Prostate gland (tissue), 2 donors: ENCODE measurements around the gene CISTR. TPM values are rescaled to one million over a fixed set of nuclear protein-coding genes. Genes with fewer than 3 reads are reported as not detected.

Source experiments
- DNase-seq: peaks from one replicate; pipeline ENCODE4 v3.0.0-alpha.2; 2019; ENCODE audit warnings: low spot score
- H3K27ac ChIP-seq, 2 donors: fragments of 200-600 bp; sonication (generic); 2 replicates each; pipeline ENCODE4 v1.5.1; 2017 to 2019
- H3K27me3 ChIP-seq: fragments of 200-600 bp; sonication (generic); replicated peaks from 2 replicates; pipeline ENCODE4 v1.5.1; 2019; ENCODE audit not compliant: insufficient read depth
- H3K36me3 ChIP-seq, 2 donors: fragments of 200-600 bp; sonication (generic); 1 replicate in 1 of 2; 2 replicates in 1 of 2; pipeline versions ENCODE4 v1.5.1 to v1.8.1; 2017 to 2019
- H3K4me1 ChIP-seq: fragments of 200-600 bp; sonication (generic); replicated peaks from 2 replicates; pipeline ENCODE4 v1.5.1; 2019
- H3K4me3 ChIP-seq, 2 donors: fragments of 200-600 bp; sonication (generic); 2 replicates each; pipeline ENCODE4 v1.5.1; 2017 to 2019
- H3K9me3 ChIP-seq: fragments of 200-600 bp; sonication (generic); 2 replicates; pipeline ENCODE4 v1.5.1; 2017
- POLR2A ChIP-seq: fragments of 450-650 bp; IDR thresholded peaks from one replicate; pipeline ENCODE4 v1.6.1; 2016; ENCODE audit warnings: antibody characterized with exemption, mild to moderate bottlenecking
- POLR2AphosphoS5 ChIP-seq: sonication (generic); formaldehyde crosslinking; IDR thresholded peaks from one replicate; pipeline ENCODE4 v1.6.1; 2017; ENCODE audit warnings: antibody characterized with exemption
- WGBS: methylation state at CpG from one replicate; pipeline ENCODE4 v1.1.5; 2018; 5-methylcytosine and 5-hydroxymethylcytosine counted together
- intact Hi-C: fragments of 100-400 bp; cut with DNase I; formaldehyde crosslinking; loops from one replicate; pipeline ENCODE4 v1.14.2; 2022
- total RNA-seq, 2 donors: library from RNA; depleted of rRNA; stranded (reverse); fragments of >200 nt; gene quantifications; one replicate each; pipeline ENCODE4 v1.1.0, GENCODE V29; 2016
- TF ChIP-seq, protein P1 (sequence below), 4 experiments: fragments of 200-600 bp in 2 of 4; fragments of 450-650 bp in 2 of 4; sonication (generic) in 2 of 4; IDR thresholded peaks; 1 replicate in 3 of 4; 2 replicates in 1 of 4; pipeline ENCODE4 v1.5.1; 2016 to 2019; ENCODE audit warnings: antibody characterized with exemption in 4 of 4, mild to moderate bottlenecking in 2 of 4, moderate library complexity in 2 of 4

CISTR gene
- total RNA-seq, 2 donors from 2014 or later, result not detected

DNA sequence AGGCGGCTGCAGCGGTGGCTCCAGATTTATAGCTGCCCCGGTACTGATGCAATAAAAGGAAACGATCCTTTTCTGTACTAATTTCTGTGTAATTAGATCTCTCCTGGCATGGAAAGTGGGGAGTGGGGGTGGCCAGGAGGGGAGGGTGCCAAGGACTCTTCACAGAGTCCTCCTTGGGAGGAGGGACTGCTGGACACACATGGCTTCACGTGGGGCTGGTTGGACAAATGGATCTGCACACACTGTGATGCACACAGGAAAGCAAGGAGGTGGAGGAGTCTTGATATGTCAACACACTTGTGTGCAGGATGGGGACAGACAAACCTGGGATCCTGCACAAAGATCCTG lies 52.1 kb downstream of the CISTR start:
- H3K4me3 ChIP-seq, result no peak overlapping the region
- intact Hi-C loops, result loop anchor here (2.0 kb wide), 1 partner anchor 47 kb away; no protein-coding TSS in a partner anchor
- H3K9me3 ChIP-seq, result no peaks in the 10 kb centered on the region
- WGBS, result 21% methylated on average over 5 of the region's 5 CpGs
- peaks cover 2% of the 10 kb centered on the region for H3K27me3 ChIP-seq
- DNase-seq, result no peak
- no peaks in the 10 kb centered on the region for H3K36me3 ChIP-seq
- H3K4me1 ChIP-seq, result no peaks in the 10 kb centered on the region
- no peak overlapping the region for H3K27ac ChIP-seq
- TF ChIP-seq POLR2AphosphoS5, result no peak
- TF ChIP-seq POLR2A, result no peak
- TF ChIP-seq, protein P1, sequence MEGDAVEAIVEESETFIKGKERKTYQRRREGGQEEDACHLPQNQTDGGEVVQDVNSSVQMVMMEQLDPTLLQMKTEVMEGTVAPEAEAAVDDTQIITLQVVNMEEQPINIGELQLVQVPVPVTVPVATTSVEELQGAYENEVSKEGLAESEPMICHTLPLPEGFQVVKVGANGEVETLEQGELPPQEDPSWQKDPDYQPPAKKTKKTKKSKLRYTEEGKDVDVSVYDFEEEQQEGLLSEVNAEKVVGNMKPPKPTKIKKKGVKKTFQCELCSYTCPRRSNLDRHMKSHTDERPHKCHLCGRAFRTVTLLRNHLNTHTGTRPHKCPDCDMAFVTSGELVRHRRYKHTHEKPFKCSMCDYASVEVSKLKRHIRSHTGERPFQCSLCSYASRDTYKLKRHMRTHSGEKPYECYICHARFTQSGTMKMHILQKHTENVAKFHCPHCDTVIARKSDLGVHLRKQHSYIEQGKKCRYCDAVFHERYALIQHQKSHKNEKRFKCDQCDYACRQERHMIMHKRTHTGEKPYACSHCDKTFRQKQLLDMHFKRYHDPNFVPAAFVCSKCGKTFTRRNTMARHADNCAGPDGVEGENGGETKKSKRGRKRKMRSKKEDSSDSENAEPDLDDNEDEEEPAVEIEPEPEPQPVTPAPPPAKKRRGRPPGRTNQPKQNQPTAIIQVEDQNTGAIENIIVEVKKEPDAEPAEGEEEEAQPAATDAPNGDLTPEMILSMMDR (IDR thresholded peaks at IDR 0.05), result no peak

DNA sequence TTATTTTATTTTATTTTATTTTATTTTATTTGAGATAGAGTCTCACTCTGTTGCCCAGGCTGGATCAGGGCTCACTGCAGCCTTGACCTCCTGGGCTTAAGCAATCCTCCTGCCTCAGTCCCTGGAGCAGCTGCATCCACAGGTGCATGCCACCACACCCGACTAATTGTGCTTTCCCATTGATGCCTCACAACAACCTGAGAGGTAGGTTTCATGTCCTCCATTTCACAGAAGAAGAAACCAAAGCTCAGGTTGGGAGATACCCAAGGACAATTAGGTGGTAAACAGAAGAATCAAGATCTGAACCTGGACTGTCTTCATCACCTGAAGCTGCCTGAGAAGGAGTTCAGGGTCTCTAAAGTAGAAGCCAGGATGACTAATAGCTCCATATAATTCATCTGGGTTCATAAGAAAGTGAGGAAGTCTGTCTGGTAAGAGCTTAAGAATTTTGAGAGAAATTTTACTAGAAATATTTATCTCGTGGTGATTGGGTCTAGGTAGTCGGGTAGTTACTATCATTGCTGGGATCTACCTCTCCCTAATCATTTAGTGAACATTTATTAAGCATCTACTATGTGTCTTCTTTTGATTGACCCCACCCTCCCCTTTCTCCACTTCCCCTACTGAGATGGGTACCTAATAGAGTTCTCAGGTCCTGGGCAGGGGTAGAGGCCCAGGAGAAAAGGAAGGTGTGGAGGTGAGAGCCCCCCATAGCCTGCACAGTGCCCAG lies 52.7 kb downstream of the CISTR start:
- intact Hi-C loops, result no loop called here
- H3K27me3 ChIP-seq, result peaks cover 2% of the 10 kb centered on the region

DNA sequence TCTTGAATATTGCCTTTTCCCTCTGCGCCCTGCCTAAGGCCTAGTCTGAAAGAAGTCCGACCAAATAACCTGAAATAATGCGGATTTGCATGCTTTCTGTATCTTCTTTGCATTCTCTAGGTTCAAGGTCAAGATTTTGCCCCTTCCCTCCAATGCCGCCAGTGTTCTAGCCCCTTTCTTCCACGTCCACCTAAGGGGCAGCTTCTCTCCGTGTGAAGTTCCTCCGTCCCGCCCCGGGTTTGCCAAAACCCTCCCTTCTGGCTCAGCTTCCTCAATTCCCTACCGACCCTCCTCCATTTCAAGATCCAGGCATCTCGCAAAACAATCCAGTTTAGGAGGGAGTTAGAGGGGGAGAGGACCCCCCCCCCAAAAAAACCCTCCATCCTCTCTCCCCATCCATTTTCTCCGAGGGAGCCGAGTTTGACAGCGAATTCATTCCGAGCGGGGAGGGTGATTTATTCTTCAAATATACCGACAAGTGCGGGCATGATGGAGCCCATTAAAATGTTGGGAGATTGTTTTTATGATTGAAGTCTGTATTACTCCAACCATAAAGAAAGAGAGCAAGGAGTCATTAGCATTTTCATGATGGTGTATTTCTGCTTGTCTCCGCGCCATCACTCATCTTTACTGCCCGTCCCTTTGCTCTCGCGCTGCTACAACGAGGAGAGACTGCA lies 55.0 kb downstream of the CISTR start:
- peaks cover 2% of the 10 kb centered on the region for H3K27me3 ChIP-seq
- H3K27ac ChIP-seq, result peak overlapping the region in 1 of 2 donors; percentile 20
- H3K36me3 ChIP-seq, result no peaks in the 10 kb centered on the region
- no peaks in the 10 kb centered on the region for H3K4me1 ChIP-seq
- TF ChIP-seq, protein P1 (IDR thresholded peaks at IDR 0.05), result no peak
- no peak for TF ChIP-seq POLR2AphosphoS5
- no peak for TF ChIP-seq POLR2A
- peak overlapping the region; percentile 2 to 21 for H3K4me3 ChIP-seq
- WGBS, result 21% methylated on average over 24 of the region's 24 CpGs
- H3K9me3 ChIP-seq, result no peaks in the 10 kb centered on the region
- intact Hi-C loops, result no loop called here
- DNase-seq, result no peak

More for the DNA sequence above, 52.7 kb downstream of the CISTR start:
- Histone ChIP-seq H3K9me3 (no peaks in the 10 kb centered on the region), H3K27ac (no peak overlapping the region), H3K4me3 (no peak overlapping the region), H3K36me3 (no peaks in the 10 kb centered on the region), H3K4me1 (no peaks in the 10 kb centered on the region)
- no peak for DNase-seq
- WGBS, result 47% methylated on average over 3 of the region's 3 CpGs
- TF ChIP-seq POLR2AphosphoS5 (no peak), POLR2A (no peak)
- TF ChIP-seq, protein P1 (IDR thresholded peaks at IDR 0.05), result no peak

Other genes with a start within 250 kb of the CISTR start
- gene NPFF, start 244.5 kb downstream of the CISTR start, total RNA-seq, result not detected
- 10 to 100 TPM; 37.9 to 46.7 TPM for gene ATF7, start 125.6 kb downstream of the CISTR start, total RNA-seq
- gene ATP5MC2, start 75.9 kb downstream of the CISTR start, total RNA-seq, result 100 to 1,000 TPM; 419 to 728 TPM
- gene CALCOCO1, start 24.5 kb downstream of the CISTR start, total RNA-seq, result 100 to 1,000 TPM; 108 to 194 TPM
- gene HOXC13, start 186.9 kb upstream of the CISTR start, total RNA-seq, result 1 to 10 TPM in 1 of 2 donors, under 1 TPM in 1; 0.34 to 1.2 TPM
- gene HOXC12, start 202.9 kb upstream of the CISTR start, total RNA-seq, result not detected
- not detected for gene HOXC11, start 221.1 kb upstream of the CISTR start, total RNA-seq
- gene HOTAIR, start 223.0 kb upstream of the CISTR start, total RNA-seq, result under 1 TPM in 1 of 2 donors, not detected in 1; 0.28 TPM
- gene HOXC10, start 233.2 kb upstream of the CISTR start, total RNA-seq, result 1 to 10 TPM in 1 of 2 donors, under 1 TPM in 1; 0.51 to 7.2 TPM
- 1 to 10 TPM in 1 of 2 donors, under 1 TPM in 1; 0.23 to 3.0 TPM for gene HOXC9, start 248.2 kb upstream of the CISTR start, total RNA-seq